HepG2 (cell line): ENCODE results near the gene CLPTM1L. TPM values are rescaled to one million over a fixed set of nuclear protein-coding genes. Genes with fewer than 3 reads are reported as not detected.

ENCODE experiments used
- ARID5B ChIP-seq: IDR thresholded peaks from 2 replicates; pipeline ENCODE4 v1.4.0; 2020; ENCODE audit warnings: mild to moderate bottlenecking, missing genetic modification reagents
- DRAP1 ChIP-seq: IDR thresholded peaks from 2 replicates; pipeline ENCODE4 v1.6.1; 2016; ENCODE audit warnings: missing genetic modification reagents, missing compliant biosample characterization
- EP300 ChIP-seq, 3 experiments: sonication (generic) in 1 of 3; formaldehyde crosslinking in 1 of 3; IDR thresholded peaks; 2 replicates each; pipeline versions ENCODE4 v1.5.1 to v1.6.1; 2011 to 2020; ENCODE audit warnings: low read depth in 2 of 3, low read length in 2 of 3, borderline replicate concordance in 1 of 3, improper control_type of control experiment in 1 of 3, mild to moderate bottlenecking in 1 of 3, missing genetic modification reagents in 1 of 3, moderate library complexity in 1 of 3
- ETV5 ChIP-seq: IDR thresholded peaks from 2 replicates; pipeline ENCODE4 v1.6.1; 2018; ENCODE audit warnings: missing biosample characterization, missing genetic modification reagents, inconsistent platforms, borderline replicate concordance
- FOSL2 ChIP-seq: sonication (generic); formaldehyde crosslinking; IDR thresholded peaks from 2 replicates; pipeline ENCODE4 v1.4.0; 2020; ENCODE audit warnings: missing genetic modification reagents
- GATAD1 ChIP-seq: IDR thresholded peaks from 2 replicates; pipeline ENCODE4 v1.6.1; 2016; ENCODE audit warnings: missing genetic modification reagents, missing compliant biosample characterization
- MLX ChIP-seq: IDR thresholded peaks from 2 replicates; pipeline ENCODE4 v1.6.1; 2016
- NCOA2 ChIP-seq: sonication (generic); formaldehyde crosslinking; IDR thresholded peaks from 2 replicates; pipeline ENCODE4 v1.8.0; 2022; ENCODE audit warnings: inconsistent platforms
- PHF21A ChIP-seq: sonication (generic); formaldehyde crosslinking; IDR thresholded peaks from 2 replicates; pipeline ENCODE4 v1.5.0; 2020; ENCODE audit warnings: mild to moderate bottlenecking, missing genetic modification reagents
- RXRA ChIP-seq: sonication (generic); formaldehyde crosslinking; IDR thresholded peaks from 2 replicates; pipeline ENCODE4 v1.5.1; 2020; ENCODE audit warnings: missing genetic modification reagents
- SIX1 ChIP-seq: sonication (generic); formaldehyde crosslinking; IDR thresholded peaks from 2 replicates; pipeline ENCODE4 v1.4.0; 2020; ENCODE audit warnings: missing genetic modification reagents, borderline replicate concordance
- SIX4 ChIP-seq: sonication (generic); formaldehyde crosslinking; IDR thresholded peaks from 2 replicates; pipeline ENCODE4 v1.4.0; 2020; ENCODE audit warnings: missing genetic modification reagents
- SMAD9 ChIP-seq: sonication (generic); formaldehyde crosslinking; IDR thresholded peaks from 2 replicates; pipeline ENCODE4 v1.5.1; 2020; ENCODE audit warnings: mild to moderate bottlenecking, missing genetic modification reagents
- SNAI1 ChIP-seq: sonication (generic); formaldehyde crosslinking; IDR thresholded peaks from 2 replicates; pipeline ENCODE4 v1.5.0; 2020; ENCODE audit warnings: mild to moderate bottlenecking, missing genetic modification reagents, borderline replicate concordance
- TAF15 ChIP-seq: fragments of 200-400 bp; formaldehyde crosslinking; IDR thresholded peaks from one replicate; pipeline ENCODE4 v1.6.1; 2018; ENCODE audit warnings: mild to moderate bottlenecking, low read depth, low read length; ENCODE audit not compliant: poor library complexity, severe bottlenecking
- TCF7 ChIP-seq: sonication (generic); IDR thresholded peaks from 2 replicates; pipeline ENCODE4 v1.6.1; 2016; ENCODE audit warnings: antibody characterized with exemption, low read depth
- TOPORS ChIP-seq: sonication (generic); formaldehyde crosslinking; IDR thresholded peaks from 2 replicates; pipeline ENCODE4 v1.8.0; 2023; ENCODE audit warnings: mild to moderate bottlenecking, missing genetic modification reagents
- ZEB1 ChIP-seq: IDR thresholded peaks from 2 replicates; pipeline ENCODE4 v1.6.1; 2012; ENCODE audit warnings: mild to moderate bottlenecking, low read depth, inconsistent platforms; ENCODE audit not compliant: insufficient replicate concordance
- ZMYM4 ChIP-seq: sonication (generic); formaldehyde crosslinking; IDR thresholded peaks from 2 replicates; pipeline ENCODE4 v1.8.1; 2023; ENCODE audit warnings: mild to moderate bottlenecking, missing genetic modification reagents
- ZNF761 ChIP-seq: sonication (generic); formaldehyde crosslinking; conservative IDR thresholded peaks from 2 replicates; pipeline ENCODE4 v1.4.0; 2020; ENCODE audit warnings: mild to moderate bottlenecking, missing genetic modification reagents
- polyA plus RNA-seq, 8 experiments: library from polyadenylated mRNA; depleted of rRNA in 3 of 8; stranded (reverse) in 7 of 8; unstranded in 1 of 8; fragments of >200 nt; fragmentation: Illumina TruSeq in 4 of 8; extraction: Trizol in 4 of 8; gene quantifications; 2 replicates each; pipeline versions ENCODE4 v1.2.1 to v1.2.3, GENCODE V29; 2011 to 2016; ENCODE audit warnings: low read depth in 4 of 8, missing spikeins in 1 of 8, mixed read lengths in 1 of 8; ENCODE audit not compliant: insufficient read depth in 1 of 8
- total RNA-seq, 5 experiments: library from RNA; depleted of rRNA; stranded (reverse); fragments of >200 nt; fragmentation: Illumina TruSeq; extraction: Trizol; gene quantifications; 2 replicates each; pipeline ENCODE4 v1.2.3, GENCODE V29; 2016; ENCODE audit warnings: low read depth in 1 of 5
- TF ChIP-seq, protein P1 (sequence below): sonication (generic); formaldehyde crosslinking; IDR thresholded peaks from 2 replicates; pipeline ENCODE4 v1.4.0; 2020; ENCODE audit warnings: missing genetic modification reagents, borderline replicate concordance

Gene CLPTM1L
- total and polyA plus RNA-seq, 2 of the 13 experiments (the other 11 are each of a cell fraction or from before 2014, with no cell fraction given): 80.3 to 124 TPM

DNA sequence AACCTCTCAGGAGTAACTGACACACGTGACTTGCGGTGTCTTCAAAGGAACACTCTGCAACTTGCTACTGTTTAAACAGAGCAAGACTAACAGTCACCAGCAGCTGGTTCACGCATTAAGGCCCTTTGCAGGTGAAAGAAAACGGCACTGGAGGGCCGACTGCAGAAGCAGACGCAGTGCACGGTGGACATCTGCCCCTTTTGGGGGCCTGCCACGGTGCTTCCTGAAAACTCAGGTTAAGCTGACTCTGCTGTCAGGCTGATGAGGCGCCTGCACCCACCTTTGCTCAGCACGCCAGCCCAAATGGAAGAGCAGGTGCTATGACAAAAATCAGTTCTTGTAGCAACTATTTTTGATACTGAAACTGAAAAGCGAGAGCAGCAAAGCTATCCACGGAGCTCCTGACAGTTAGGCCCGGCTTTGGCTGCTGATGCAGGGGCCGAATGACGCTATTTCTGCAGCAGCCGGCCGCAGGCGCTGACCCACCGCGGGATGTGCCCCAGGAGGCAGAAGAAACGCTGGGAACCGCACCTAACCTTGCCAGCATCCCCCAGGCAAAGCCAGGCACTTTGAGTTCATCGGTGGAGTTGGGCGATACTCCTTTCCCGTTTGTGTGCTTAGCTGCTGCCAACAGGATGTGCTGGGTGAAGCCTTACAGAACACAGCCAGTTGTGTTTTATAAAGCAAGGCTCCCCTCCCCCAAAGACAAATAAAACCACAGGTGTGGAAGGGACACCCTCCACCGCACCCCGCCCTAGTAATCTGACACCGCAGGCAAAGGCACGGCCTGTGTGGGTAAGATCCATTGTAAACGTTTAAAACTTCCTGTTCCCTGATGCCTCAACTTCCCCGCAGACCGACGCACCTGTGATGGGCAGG, 29.0 kb downstream of the CLPTM1L start (continued):
- TF ChIP-seq SIX4 (CRISPR knock-in tag) (peak; percentile 98), ZNF761 (CRISPR knock-in tag) (no peak), TCF7 (peak; percentile 75), MLX (CRISPR knock-in tag) (no peak), FOSL2 (0 out of 2 replicates have a peak, but pooled peaks have one; percentile 18), ETV5 (peak; percentile 62), TAF15 (no peak), ZEB1 (peak; percentile 66), SNAI1 (CRISPR knock-in tag) (0 out of 2 replicates have a peak, but pooled peaks have one; percentile 29), TOPORS (CRISPR knock-in tag) (no peak), SMAD9 (CRISPR knock-in tag) (no peak), ZMYM4 (CRISPR knock-in tag) (0 out of 2 replicates have a peak, but pooled peaks have one; percentile 16), GATAD1 (CRISPR knock-in tag) (no peak), SIX1 (CRISPR knock-in tag) (peak; percentile 94), EP300 (IDR thresholded peaks at IDR 0.05; ENCODE audit: low read depth in 2 of 2, low read length in 2 of 2) (0 out of 4 replicates have a peak, but pooled peaks of 1 of the 2 experiments have one; percentile 16), EP300 (CRISPR knock-in tag; IDR thresholded peaks at IDR 0.05; ENCODE audit: borderline replicate concordance) (0 out of 2 replicates have a peak, but pooled peaks have one; percentile 15), ARID5B (CRISPR knock-in tag) (peak; percentile 26; the same call in 1 of the 2 replicates), NCOA2 (CRISPR knock-in tag) (no peak; the same call in 1 of the 2 replicates), PHF21A (CRISPR knock-in tag) (peak; percentile 57), RXRA (CRISPR knock-in tag) (peak; percentile 33), DRAP1 (peak; percentile 30; the same call in 1 of the 2 replicates)
- TF ChIP-seq, protein P1, sequence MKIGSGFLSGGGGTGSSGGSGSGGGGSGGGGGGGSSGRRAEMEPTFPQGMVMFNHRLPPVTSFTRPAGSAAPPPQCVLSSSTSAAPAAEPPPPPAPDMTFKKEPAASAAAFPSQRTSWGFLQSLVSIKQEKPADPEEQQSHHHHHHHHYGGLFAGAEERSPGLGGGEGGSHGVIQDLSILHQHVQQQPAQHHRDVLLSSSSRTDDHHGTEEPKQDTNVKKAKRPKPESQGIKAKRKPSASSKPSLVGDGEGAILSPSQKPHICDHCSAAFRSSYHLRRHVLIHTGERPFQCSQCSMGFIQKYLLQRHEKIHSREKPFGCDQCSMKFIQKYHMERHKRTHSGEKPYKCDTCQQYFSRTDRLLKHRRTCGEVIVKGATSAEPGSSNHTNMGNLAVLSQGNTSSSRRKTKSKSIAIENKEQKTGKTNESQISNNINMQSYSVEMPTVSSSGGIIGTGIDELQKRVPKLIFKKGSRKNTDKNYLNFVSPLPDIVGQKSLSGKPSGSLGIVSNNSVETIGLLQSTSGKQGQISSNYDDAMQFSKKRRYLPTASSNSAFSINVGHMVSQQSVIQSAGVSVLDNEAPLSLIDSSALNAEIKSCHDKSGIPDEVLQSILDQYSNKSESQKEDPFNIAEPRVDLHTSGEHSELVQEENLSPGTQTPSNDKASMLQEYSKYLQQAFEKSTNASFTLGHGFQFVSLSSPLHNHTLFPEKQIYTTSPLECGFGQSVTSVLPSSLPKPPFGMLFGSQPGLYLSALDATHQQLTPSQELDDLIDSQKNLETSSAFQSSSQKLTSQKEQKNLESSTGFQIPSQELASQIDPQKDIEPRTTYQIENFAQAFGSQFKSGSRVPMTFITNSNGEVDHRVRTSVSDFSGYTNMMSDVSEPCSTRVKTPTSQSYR (CRISPR knock-in tag): peak; percentile 97
